GM12875 (cell line): ENCODE results near the gene LRRC71.

Experiments used
- H3K4me3 ChIP-seq: one replicate; pipeline ENCODE4 v1.5.1; 2011; ENCODE audit warnings: low read depth, low read length, control low read depth
- TF ChIP-seq, protein P1 (sequence below): IDR thresholded peaks from 2 replicates; pipeline ENCODE4 v1.5.1; 2011; ENCODE audit warnings: low read depth, mild to moderate bottlenecking, control low read depth, inconsistent platforms, low read length, moderate library complexity, borderline replicate concordance; ENCODE audit not compliant: insufficient read depth

The LRRC71 gene

DNA sequence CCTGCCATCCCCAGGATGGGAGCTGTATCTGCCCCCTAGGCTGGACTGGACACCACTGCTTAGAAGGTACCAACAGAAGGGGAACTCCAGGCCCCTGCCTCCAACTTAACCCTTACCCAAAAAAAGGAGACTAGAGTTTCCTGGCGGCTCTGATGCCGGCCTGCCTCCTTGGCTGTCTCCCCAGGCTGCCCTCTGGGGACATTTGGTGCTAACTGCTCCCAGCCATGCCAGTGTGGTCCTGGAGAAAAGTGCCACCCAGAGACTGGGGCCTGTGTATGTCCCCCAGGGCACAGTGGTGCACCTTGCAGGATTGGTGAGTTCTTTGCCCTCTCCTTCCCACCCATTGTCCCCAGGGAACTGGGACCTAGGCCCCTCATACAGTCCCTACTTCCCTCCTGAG is 8.1 kb upstream of the LRRC71 start:
- TF ChIP-seq, protein P1, sequence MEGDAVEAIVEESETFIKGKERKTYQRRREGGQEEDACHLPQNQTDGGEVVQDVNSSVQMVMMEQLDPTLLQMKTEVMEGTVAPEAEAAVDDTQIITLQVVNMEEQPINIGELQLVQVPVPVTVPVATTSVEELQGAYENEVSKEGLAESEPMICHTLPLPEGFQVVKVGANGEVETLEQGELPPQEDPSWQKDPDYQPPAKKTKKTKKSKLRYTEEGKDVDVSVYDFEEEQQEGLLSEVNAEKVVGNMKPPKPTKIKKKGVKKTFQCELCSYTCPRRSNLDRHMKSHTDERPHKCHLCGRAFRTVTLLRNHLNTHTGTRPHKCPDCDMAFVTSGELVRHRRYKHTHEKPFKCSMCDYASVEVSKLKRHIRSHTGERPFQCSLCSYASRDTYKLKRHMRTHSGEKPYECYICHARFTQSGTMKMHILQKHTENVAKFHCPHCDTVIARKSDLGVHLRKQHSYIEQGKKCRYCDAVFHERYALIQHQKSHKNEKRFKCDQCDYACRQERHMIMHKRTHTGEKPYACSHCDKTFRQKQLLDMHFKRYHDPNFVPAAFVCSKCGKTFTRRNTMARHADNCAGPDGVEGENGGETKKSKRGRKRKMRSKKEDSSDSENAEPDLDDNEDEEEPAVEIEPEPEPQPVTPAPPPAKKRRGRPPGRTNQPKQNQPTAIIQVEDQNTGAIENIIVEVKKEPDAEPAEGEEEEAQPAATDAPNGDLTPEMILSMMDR, result no peak
- H3K4me3 ChIP-seq, result no peak overlapping the region

GRCh38 chr1:156912861-156913808 is 7.3 kb upstream of the LRRC71 start:
- TF ChIP-seq, protein P1, result no peak
- no peak overlapping the region for H3K4me3 ChIP-seq

DNA sequence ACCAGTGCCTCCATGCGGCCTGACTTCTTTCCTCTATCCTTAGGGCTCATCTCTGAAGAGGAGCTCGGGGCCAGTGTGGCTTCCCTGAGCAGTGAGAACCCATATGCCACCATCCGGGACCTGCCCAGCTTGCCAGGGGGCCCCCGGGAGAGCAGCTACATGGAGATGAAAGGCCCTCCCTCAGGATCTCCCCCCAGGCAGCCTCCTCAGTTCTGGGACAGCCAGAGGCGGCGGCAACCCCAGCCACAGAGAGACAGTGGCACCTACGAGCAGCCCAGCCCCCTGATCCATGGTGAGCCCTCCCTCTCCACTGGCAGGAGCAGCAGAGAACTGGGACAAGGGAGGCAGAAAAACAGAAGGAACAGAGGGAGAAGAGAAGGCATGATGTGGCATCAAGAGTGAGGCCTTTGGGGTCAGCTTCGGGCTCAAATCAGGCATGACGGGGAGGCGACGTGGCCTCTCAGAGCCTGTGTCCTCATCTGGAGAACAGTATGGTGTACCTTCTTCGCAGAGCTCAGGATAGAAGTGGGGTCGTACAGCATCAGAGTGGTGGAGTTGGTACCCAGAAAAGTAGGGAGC is 6.5 kb upstream of the LRRC71 start:
- no peak overlapping the region for H3K4me3 ChIP-seq
- TF ChIP-seq, protein P1, result no peak

DNA sequence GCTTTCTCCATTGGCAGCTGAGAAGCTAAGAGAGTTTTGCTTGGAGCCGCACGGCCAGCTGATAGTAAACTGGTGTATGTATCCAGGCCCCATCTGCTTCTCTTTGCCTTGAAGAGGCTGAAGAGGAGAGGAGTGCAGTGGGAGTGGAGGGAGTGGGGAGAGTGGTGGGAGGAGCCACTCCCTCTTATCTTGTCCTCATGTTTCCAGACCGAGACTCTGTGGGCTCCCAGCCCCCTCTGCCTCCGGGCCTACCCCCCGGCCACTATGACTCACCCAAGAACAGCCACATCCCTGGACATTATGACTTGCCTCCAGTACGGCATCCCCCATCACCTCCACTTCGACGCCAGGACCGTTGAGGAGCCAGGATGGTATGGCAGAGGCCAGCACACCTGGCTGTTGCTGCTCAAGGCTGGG is 6.0 kb upstream of the LRRC71 start:
- TF ChIP-seq, protein P1, result no peak
- no peak overlapping the region for H3K4me3 ChIP-seq

GRCh38 chr1:156921053-156921529 is 659 bp downstream of the LRRC71 start:
- H3K4me3 ChIP-seq, result no peak overlapping the region
- TF ChIP-seq, protein P1, result no peak

DNA sequence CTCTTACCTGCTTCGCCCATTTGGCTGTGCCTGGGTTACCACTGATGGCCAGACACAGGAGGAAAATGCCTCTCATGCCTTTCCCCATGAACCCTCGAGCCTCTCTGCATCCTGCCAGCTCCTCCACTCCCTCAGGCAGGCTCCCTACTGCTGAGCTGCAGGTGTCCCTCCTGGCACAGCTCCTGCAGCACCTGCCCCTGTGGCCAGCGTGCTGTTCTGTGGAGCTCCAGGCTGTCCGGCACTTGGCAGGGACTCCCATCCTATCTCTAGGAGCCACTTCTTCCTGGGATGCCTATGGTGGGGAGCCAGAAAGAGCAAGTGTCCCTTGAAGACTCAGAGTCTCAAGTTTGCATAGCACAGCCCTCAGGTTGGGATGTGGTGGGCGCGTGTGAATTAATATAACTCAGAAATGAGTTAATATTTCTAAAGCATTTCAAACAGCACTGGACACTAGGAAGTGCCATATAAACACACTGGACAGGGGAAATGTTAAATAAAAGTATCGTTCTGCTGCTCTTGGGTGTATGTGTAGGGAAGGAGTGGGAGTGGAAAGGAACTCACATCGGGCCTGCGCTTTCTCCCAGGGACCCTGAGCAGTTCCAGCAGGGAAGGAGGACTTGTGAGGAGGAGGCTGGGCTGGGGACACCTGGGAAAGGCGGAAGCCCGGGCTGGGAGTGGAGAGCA is 2.7 kb downstream of the LRRC71 start:
- TF ChIP-seq, protein P1, result no peak
- no peak overlapping the region for H3K4me3 ChIP-seq
